Fibroblast of peridontal ligament (primary cell): ENCODE measurements around the gene RNU1-3.
"Not testable (repeated sequence)": the region's sequence is repeated elsewhere in the genome, so short reads cannot be mapped to it uniquely, and the experiment has no call there.

Source experiments
- DNase-seq: peaks from one replicate; pipeline ENCODE4 v3.0.0-alpha.2; 2010; ENCODE audit errors: extremely low read depth

Gene RNU1-3

DNA sequence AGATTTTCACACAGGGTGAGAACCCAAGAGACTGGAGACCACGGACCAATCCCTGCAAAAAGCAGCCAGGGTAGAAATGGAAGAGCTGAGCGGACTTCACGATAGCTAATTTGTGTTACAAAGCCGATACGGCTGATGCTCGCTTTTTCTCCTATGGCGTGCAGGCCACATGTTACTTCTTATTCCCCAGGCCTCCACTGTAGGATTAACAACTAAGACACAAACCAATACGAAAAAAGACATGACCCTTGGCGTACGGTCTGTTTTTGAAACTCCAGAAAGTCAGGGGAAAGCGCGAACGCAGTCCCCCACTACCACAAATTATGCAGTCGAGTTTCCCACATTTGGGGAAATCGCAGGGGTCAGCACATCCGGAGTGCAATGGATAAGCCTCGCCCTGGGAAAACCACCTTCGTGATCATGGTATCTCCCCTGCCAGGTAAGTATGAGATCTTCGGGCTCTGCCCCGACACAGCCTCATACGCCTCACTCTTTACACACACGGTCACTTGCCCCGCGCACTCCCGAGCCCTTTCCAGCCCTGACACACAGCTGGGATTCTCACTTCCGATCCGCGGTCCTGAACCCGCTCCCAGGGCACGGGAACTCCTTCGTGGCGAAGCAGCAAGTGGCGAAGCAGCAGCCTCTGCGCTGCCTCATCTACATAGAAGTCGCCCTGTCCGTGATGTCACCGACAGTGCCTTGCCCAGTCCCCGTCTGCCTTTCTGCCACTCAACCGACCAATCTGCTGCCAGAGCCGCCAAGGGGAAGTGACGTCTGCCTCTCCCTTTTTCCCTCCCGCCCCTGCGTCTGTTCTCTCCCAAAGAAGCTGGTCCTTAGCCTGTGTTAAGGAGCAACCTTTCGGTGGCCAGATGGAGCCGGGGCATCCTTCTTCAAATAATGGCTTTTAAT lies at the start of gene RNU1-3:
Gene RNU1-3, minus strand, starts transcription at position 447 of the 912 bp plus-strand sequence.
- DNase-seq, result not testable (repeated sequence)

DNA sequence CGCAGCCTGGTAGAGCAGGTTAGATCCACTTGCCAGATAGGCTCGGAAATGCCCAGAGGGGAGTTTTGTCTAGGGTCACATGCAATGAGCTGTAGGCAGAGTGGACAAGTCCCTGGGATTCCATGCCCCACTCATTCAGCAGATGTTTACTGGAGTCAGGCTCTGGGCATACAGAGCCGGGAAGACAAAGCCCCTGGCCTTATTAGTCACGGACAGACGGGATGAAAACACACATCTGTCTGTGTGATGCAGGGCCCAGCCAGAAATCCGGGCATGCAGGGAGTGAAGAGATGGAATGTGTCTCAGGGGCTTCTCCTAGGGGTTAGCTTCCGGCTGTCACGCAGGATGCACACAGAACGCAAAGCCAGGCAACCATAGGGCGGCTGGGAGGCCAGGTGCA lies 46.7 kb upstream of the RNU1-3 start:
- not testable (repeated sequence) for DNase-seq

DNA sequence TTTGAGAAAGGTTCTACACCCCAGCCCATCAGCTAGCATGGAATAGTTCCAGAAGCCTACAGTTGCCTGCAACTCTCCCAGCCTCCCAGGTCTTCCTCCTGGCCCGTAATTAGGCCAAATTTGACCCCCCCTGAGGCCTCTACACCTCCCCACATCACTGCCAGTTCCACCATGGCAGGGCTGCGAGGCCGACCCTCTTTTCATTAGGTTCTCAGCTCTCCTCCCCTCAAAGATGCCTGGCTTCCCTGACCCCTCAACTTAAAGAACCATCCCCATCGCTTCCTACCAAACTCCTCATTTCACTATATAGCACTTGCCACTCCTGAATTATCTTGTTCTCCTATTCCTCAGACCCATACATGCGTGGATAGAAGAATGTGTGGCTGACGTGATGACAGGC lies 46.2 kb upstream of the RNU1-3 start:
- DNase-seq, result not testable (repeated sequence)

DNA sequence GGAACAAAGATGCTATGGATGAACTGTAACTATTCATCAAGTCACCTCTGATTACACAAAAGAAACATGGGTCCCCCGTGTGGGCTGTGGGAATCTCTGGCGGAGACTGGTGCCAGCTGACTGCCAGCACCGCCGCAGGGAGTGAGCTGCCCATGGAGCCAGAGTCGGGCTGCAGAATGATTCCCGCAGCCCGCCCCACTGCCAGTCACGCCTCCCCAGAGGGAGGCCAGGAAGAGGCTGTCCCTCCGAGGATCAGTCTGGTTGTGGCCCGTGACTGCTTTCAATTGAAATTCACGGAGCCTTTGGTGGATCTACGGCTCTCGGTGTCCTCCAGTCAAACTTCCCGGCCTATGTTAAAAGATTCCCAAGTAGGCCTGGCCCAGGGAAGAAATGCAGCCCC lies 45.8 kb upstream of the RNU1-3 start:
- not testable (repeated sequence) for DNase-seq

DNA sequence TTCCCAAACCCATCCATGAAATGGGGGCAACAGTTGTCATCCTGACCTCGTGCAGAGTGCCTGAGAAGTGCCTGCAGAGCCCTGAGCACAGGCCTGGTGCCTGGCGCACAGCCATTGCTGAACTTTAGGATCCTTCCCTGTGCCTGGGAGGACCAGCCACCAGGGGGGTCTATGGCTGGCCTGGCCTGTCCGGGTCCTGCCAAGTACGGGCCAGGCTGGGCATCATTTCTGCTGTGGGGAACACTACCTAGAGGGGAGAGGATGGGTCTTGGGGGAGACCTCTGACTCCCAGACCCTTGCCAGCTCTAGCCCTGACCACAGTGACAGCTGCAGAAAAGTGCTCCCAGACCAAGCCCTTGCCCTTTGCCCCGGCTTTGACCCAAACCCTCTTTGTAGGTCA lies 45.4 kb upstream of the RNU1-3 start:
- not testable (repeated sequence) for DNase-seq

DNA sequence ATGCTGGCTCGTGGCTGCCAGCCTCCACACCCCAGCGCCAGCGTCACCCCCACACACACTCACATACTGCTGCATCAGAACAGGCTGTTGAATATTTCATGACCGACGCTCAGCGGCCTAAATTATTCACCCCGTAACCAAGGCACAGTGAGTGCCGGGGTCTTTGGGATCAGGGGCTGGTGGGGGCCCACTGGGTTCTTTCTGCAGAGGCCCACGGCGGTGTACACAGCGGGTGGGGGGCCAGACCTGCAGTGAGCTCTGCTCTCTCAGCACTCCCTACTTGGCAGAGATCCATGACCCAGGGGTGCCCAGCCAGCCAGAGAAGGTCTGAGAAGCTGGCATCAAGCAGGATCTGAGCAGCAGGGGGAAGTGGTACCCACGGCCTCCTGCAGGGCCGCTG lies 43.9 kb upstream of the RNU1-3 start:
- not testable (repeated sequence) for DNase-seq

DNA sequence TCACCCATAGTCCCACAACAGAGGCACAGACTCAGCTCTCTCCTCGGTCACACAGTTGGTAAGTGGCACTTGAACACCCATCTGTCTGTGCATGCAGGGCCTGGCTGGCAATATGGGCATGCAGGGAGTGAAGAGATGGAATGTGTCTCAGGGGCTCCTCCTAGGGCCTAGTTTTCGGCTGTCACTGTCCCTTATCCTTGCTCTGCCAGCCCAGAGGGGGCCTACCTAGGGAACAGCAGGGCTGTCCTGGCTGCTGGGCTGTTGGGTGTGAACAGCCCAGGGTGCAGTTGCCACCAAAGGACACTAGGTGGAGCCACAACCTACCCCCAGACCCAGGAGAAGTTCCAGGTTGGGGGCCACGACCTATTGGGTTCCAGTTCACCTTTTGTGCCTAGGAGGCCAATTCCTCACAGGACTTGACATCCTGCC lies 42.9 kb upstream of the RNU1-3 start:
- DNase-seq, result not testable (repeated sequence)

DNA sequence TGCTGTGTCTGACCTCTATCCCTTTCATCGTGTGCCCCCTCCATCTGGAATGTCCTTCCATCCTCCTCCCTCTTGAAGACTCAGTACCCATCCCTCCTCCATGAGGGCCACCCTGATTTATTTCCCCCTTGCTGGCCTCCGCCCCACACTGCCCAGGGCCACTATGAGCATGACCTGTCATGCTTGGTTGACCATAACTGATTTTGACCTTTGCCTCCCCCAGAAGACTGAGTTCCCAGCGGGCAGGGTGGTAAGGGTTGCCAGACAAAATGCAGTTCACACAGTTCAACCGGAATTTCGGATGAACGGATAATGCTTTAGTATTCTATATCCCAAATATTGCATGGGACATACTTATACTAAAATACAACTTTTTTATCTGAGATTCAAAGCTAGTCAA lies 42.0 kb upstream of the RNU1-3 start:
- DNase-seq, result not testable (repeated sequence)

DNA sequence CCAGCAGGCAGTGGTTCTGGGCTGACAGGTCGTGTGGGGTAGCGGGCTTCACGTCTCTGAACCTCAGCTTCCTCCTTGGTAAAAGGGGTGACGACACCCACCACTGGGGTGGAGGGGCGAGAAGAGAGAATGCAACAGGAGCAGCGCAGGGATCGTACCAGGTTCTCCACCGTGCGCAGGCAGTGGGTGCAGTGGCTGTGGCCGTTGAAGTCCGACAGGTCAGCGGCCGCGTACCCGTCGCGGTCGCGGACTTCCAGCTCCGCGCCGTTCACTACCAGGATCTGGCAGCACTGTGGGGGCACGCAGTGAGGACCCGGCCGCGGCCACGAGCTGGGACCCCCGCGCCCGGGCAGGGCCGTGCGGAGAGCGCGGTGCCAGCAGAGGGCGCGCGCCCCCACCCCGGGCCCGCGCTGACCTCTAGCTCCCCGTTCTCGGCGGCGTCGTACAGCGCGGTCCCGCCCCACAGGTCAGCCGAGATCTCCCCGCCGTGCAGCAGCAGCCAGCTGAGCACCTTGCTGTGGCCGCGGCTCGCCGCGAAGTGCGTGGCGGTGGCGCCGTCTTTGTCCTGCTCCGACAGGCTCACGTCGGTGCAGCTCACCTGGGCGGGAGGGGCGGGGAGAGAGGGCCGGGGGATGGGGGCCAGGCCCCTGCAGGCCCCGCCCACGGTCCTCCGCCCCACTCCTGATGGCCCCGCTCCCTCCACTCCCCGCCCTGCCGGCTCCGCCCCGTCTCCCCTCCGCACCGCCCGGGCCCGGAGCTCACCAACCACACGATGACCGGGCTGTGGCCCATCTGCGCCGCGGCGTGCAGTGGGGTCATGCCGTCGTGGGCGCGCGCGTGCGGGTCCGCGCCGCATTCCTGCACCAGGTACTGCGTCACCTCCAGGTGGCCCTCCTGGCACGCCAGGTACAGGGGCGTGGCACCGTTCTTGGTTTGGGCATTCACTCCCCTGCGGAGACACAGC lies 40.7 kb upstream of the RNU1-3 start:
- not testable (repeated sequence) for DNase-seq

DNA sequence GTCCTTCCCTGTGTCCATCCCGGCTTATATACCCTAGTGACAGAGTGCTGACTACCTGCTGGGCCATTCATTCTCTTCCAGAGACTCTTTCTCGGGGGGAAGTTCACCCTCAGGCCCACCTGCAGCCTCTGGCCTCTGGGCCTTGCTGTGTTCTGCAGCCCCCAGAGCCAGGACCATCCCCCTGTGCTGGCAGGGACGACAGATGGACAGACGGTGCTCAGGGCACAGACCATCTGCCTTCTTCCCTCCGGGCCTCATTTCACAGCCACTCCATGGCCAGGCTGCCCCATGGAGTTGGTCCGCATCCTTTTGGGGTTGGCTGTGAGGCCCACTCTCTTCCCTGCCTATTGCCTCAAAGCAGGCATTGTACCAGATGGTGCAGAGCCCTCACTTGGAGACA lies 39.6 kb upstream of the RNU1-3 start:
- DNase-seq, result not testable (repeated sequence)

DNA sequence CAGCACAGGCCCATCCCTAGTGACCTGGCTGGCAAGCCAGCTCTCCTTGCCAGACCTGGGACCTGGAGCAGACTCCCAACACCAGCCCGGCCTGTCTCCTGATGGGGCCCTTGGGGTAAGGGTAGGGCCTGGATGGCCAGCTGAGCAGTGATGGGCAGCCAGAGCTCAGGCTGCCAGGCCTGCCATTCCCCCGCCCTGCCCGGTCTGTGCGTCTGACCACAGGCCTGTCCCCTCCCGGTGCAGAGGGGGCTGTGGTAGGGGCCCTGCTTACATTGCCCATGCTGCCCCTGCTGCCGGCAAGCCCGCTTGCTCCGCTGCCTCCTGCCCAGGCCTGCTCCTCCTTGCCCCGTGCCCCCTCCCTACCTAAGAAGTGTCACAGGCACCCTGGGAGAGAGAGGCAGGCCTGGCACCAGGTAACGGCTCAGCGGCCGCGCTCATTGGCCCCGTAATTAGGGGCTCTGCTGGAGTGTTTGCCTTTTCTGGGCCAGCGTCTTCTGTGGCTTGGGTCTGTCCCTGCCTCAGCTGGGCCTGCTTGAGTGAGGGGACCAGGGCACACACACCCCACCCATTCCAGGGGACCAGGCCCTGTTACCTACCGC lies 37.9 kb upstream of the RNU1-3 start:
- DNase-seq, result not testable (repeated sequence)

DNA sequence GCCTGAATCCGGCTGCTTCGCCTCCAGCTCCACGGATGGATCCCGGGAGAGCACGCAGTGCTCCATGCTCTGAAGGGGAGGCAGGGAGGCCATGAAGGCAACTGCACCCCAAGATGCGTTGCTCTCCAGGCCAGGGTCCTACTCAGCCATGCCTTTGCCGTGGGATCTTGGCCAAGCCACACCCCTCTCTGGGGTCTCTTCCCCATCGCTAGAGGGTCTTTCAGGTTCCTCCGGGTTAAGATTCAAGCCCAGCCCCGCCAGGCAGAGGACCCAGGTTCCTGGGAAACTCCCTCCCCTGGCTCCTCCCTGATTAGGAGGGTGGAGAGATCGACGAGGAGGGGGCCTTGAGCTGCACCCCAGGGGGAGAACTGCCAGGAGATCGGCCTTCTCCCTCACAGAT lies 37.3 kb upstream of the RNU1-3 start:
- DNase-seq, result not testable (repeated sequence)

DNA sequence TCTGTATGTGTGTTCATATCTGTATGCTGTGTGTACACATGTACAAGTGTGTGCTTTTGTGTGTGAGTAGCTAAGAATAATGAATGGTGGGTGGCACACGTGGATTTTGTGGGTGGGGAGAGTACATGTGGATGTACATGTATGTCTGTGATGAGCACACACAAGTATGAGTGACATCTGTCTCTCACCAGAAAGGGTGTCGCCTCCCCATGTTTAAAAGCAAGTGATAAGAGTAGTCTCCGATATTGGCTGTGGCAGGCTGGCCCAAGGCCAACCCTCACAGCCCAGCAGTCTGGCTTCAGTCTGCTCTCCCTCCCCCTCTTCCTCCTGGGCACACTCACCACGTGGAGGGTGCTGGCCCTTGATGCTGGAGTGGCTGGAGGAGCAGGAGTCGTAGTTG lies 36.9 kb upstream of the RNU1-3 start:
- not testable (repeated sequence) for DNase-seq

DNA sequence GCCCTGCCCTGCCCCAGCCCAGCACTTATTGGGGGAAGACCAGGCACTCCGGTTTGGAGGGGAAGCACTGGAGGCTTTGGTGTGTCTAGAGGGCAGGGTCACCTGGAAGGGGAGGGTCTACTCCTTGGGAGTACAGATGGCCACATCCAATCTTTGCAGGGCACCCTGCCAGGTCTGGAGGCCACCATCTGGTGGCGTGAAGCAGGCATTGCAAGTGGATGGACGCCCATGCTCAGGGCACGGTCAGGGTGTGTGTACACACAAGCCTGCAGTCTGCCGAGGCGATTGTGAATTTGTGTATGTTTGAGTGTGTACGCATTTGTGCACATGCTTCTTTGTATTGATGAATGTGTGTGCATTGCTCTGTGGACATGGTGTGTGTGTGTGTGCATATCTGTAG lies 36.4 kb upstream of the RNU1-3 start:
- DNase-seq, result not testable (repeated sequence)

DNA sequence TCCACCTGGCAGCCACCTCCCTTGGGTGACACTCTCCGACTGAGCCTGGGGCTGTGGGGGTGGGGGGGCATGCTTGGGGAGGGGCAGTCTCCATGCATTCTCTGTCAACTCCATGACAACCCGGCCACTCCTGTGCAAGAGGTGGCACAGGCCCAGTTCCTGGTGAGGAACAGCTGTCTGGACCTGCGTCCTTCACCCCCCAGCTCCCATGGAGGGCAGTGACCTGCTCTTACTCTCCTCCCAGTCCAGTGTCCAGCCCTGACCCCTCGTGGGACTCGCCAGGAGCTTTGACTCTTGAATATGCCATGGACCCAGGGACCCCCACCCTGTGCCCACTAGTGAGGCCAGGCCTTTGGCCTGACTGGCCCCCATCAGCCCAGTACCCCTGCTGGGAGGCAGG lies 35.5 kb upstream of the RNU1-3 start:
- not testable (repeated sequence) for DNase-seq

DNA sequence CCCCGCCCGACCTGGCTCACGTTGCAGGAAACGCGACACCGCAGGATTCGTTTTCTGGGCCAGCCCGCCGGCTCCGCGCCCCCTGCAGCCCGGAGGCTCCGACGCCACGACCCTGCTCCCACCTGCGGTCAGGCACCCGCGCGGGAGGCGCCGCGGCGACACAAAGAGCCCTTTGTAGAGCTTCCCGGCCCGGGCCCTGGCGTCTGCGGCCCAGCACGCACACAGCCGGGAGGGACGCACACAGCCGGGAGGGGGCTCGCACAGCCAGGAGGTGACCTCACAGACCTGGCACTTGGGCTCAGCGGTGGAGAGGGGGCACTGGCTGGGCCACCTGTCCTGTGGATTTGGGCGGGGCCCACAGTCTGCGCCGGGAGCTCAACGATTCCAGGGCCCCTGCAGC lies 34.4 kb upstream of the RNU1-3 start:
- DNase-seq, result not testable (repeated sequence)

DNA sequence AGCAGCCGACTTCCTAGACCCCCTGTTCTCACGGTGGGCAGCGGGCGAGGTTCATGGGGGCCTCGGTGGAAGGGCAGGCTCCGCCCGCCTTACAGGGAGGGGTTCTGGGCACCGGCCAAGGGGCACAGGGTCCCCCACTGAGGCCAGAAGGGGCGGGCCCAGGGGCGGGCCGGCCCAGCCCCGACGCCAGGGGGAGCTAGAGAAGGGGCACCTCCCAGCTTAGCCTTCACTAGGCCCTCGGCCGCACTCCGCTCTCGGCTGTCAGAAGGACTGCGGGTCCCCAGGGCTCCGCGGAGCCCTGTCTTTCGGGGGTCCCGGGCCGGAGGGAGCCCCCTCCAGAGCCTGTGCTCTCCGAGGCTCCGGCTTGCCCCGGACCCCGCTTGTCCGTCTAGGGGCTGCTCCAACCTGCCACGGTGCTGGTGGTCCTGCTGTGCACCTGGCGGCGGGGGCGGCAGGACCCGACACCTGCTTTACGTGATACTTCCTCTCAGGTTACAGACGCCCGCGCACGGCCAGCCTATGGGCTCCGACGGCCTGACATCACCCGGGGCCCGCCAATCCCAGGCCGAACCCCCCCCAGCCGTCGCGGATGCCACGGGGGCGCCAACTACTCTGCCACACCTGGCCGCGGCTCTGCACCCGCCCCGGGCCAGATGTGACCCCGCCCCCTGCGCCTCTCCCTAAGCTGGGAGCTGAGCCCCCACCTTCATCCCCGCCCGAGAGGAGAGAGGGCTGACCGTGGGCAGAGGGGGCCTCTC lies 33.6 kb upstream of the RNU1-3 start:
- not testable (repeated sequence) for DNase-seq

DNA sequence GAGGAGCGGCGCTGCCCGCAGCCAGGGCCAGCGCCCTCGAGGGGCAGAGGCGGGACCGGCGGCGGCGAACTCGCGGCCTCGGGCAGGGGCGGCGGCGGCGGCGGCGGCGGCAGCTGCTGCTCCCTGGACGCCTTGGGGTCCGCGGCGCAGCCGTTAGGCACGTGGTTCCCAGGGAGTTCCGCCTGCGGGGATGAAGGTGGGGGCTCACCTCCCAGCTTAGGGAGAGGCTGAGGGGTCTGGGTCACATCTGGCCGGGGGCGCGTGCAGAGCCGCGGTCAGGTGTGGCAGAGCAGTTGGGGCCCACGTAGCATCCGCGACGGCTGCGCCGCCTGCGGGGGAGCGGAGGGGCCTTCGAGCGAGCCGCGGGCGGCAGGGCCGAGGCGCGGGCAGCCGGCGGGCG lies 32.7 kb upstream of the RNU1-3 start:
- DNase-seq, result not testable (repeated sequence)

DNA sequence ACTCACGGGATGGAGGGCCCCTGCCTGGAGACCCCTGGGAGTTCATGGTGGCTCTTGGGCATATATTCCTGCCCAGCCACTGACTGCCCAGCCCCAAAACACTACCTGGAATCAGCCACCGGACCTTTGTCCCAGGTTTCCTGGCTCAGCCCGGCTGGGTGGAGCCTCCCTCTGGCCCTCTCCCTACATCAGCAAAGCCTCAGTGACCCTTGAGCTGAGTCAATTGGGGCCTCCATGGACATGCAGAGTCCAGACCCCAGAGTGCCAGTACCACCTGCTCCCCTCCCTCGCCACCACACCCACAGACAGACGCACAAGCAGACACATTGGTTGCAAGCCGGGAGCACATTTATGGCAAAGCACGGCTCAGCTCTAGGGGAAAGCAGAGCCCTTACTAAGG lies 30.4 kb upstream of the RNU1-3 start:
- DNase-seq, result not testable (repeated sequence)

DNA sequence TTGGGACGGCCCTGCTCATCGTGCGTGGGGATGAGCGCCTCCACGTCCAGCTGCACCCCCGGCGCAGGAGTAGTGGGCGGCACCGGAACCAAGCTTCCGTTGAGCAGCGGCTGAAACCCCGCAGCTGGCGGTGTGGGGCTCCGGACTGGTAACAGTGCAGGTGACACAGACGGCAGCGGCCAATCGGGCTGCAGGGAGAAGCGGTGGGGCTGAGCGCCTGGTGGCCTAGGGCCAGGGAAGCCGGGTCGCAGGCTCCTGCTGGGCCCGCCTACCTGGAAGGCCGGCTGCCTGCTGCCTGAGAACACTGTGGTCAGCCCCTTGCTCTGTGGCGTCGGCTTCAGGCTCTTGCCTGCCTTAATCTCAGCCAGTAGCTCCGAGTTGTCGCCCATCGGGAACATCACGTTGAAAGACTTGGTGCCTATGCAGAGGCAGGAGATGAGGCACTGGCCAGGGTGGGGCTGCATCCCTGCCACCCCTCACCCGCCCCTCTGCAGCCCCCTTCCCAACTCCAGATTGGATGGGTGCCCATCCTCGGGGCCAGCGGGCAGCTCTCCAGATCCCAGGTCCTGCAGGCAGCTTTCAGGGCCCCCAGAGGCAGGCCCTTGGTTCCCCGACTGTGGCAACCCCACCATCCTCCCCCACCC lies 29.9 kb upstream of the RNU1-3 start:
- not testable (repeated sequence) for DNase-seq

DNA sequence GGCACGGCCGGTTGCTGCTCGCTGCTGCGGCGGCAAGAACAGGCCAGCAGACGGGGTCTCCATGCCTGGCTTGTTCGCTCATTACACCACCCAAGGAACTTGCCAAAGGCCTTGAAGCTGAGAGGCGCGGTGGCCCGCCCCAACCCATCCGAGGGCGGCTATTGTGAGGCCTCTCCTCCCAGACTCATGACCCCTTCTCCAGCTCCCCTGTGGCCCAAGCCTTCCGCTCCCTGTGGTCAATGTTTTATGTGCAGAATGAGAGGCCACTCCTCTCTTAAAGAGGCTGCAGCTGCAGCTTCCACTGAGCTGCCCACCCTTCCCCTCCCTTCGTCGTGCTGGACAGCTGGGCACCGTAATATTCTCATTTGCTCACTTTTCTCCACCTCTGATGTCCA lies 27.6 kb upstream of the RNU1-3 start:
- DNase-seq, result not testable (repeated sequence)
